Measurements from ENCODE around the gene LRRC14B.
"Not testable (repeated sequence)": the region's sequence is repeated elsewhere in the genome, so short reads cannot be mapped to it uniquely, and the experiment has no call there.

The LRRC14B gene

GRCh38 chr5:192970-193831 lies 1.9 kb downstream of the LRRC14B start:
- no peak for DNase-seq

GRCh38 chr5:194102-194501 lies 2.8 kb downstream of the LRRC14B start:
- no peak for DNase-seq

GRCh38 chr5:194603-195209 lies 3.4 kb downstream of the LRRC14B start:
- no peak for DNase-seq

GRCh38 chr5:195401-196160 lies 4.3 kb downstream of the LRRC14B start:
- DNase-seq, result no peak

- no peak for DNase-seq
These were observed 5.1 kb downstream of the LRRC14B start for GRCh38 chr5:196350-196749.

- not testable (repeated sequence) for DNase-seq
These were observed 5.7 kb downstream of the LRRC14B start for GRCh38 chr5:197031-197430.

- no peak for DNase-seq
These were observed 6.7 kb downstream of the LRRC14B start for GRCh38 chr5:197892-198489.

GRCh38 chr5:198516-199196 lies 7.4 kb downstream of the LRRC14B start:
- DNase-seq, result no peak

- DNase-seq, result no peak
These were observed 8.1 kb downstream of the LRRC14B start for GRCh38 chr5:199197-199949.

GRCh38 chr5:199950-200645 lies 8.8 kb downstream of the LRRC14B start:
- no peak for DNase-seq

GRCh38 chr5:200985-201384 lies 9.7 kb downstream of the LRRC14B start:
- no peak for DNase-seq

- no peak for DNase-seq
These were observed 10.4 kb downstream of the LRRC14B start for GRCh38 chr5:201672-202071.

- no peak for DNase-seq
These were observed 12.1 kb downstream of the LRRC14B start for GRCh38 chr5:203246-203930.

- DNase-seq, result no peak
These were observed 12.7 kb downstream of the LRRC14B start for GRCh38 chr5:204001-204400.

GRCh38 chr5:204462-204861 lies 13.2 kb downstream of the LRRC14B start:
- DNase-seq, result no peak

- DNase-seq, result no peak
These were observed 13.8 kb downstream of the LRRC14B start for GRCh38 chr5:204966-205670.

- no peak for DNase-seq
These were observed 15.1 kb downstream of the LRRC14B start for GRCh38 chr5:206406-206805.

GRCh38 chr5:206927-207536 lies 15.7 kb downstream of the LRRC14B start:
- no peak for DNase-seq

GRCh38 chr5:207599-207998 lies 16.3 kb downstream of the LRRC14B start:
- no peak for DNase-seq
